ENCODE results near the gene MT4.
"Not testable (repeated sequence)": the region's sequence is repeated elsewhere in the genome, so short reads cannot be mapped to it uniquely, and the experiment has no call there.

MT4 gene

DNA sequence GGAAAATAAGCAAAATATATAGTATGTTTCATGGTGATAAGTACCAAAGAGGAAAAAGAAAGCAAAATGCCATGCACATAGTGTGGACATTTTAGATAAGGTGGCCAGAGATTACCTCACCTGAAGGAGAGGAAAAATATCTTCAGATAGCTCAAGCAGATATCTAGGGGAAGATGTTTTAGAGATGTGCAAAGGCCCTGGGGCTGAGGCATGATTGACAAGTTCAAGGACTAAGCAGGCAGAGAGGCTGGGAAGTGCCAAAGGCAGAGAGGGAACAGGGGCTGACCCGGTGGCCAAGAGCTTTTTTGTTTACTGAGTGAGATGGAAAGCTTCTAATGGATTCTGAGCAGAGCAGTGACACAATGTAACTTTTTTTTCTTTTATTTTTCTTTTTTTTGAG, 4.4 kb upstream of the MT4 start:
- DNase-seq: no peak

DNA sequence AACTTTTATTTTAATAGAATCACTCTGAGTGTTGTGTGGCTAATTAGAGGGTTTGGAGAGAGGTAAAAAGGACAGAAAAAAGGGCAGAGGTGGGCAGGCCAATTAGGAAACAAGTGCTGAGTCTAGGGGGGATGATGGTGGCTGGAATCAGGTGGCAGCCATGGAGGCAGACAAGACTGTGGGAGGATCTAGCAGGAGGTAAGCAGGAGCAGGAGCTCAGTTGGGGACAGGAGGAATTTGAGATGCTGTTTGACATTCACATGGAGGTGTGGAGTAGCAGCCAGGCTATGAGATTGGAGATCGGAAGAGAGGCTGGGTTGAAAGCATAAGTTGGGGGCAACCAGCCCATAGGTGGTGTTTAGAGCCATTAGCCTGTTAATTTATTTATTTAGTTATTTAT, 3.7 kb upstream of the MT4 start:
- no peak for DNase-seq

- DNase-seq: no peak
Measured at GRCh38 chr16:56569971-56570370, 5.1 kb downstream of the MT4 start.

DNA sequence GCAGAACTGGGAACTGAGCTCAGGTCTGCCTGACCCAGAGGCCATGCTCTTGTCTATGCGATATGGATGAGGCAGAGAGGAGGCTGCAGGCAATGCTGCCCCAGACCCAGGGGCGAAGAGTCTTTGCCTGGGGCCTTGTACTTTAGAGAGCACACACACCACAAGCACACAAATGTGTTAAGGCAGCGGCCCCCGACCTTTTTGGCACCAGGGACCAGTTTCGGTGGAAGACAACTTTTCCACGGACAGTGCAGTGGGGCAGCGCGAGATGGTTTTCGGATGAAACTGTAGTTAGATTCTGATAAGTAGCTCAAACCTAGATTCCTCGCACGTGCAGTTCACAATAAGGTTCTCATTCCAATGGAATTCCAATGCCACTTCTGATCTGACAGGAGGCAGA, 6.7 kb downstream of the MT4 start:
- DNase-seq: no peak

DNA sequence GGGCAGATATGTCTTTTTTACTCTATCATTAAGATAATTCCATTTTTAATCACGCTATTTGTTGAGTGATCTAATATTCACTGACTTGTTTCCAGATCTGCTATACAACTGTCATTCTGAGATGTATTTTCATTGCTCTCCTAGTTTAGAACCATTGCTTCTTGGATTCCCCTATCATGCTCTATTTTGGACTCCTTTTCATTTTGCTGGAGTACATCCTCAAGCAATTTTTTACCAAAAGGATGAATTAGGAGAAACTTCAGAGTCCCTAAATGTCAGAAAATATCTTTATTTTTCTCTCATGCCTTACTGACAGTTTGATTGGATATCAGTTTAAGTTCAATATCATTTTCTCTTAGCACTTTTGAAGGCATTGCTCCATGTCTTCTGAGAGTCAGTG, 9.8 kb downstream of the MT4 start:
- no peak for DNase-seq

DNA sequence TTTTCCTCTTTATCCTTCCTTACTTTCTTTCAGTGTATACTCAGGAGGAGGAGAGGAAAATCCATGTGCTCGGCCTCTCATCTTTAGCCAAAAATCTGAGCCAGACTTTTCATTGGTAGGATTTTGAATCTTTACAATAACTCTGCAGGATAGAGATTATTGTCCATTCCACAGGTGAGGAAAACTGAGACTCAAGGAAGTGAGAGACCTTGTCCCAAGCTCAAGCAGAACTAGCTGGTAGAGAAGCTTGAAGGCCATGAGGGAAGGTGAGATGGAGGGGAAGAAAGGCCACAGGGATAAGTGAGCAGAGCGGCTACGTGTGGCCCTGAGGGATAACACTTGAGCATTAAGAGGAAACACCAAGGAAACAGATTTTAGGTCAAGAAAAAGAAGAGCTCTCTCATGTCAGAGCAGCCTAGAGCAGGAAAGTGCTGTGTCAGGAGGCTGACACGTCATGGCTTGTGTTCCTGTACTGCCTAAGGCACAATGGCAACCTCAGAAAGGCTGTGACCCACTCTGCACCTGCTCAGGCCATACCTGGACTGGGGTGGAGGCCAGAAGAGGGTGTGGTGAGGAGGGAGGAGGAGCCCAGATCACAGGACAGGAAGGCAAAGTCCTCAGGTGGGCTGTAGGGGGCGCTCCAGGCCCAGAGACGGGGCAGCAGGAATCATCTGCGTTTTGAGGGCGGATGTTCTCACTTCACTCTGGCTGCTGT, 11.9 kb downstream of the MT4 start:
- DNase-seq: peak; percentile 80

- no peak for DNase-seq
Measured at GRCh38 chr16:56577300-56577625, 12.4 kb downstream of the MT4 start.

- no peak for DNase-seq
Measured at GRCh38 chr16:56580391-56581048, 15.6 kb downstream of the MT4 start.

DNA sequence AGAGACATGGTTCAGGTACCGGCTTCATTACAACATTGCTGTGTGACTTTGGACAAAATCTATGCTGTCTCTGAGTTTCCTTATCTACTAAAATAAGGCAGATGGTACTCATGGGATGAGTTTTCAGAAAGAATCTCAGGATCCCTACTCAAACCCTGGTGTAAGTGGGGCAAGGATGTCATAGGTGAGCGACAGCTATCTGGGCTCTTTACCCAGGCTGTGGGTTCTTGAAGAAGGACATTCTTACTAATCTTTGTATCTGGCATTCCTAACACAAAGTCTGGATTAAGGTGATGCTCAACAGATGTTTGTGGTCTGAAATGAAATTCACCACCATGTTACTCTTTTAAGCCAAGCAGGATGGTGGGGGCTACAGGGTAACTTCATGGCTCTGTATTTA, 18.0 kb downstream of the MT4 start:
- DNase-seq: not testable (repeated sequence)

- no peak for DNase-seq
Measured at GRCh38 chr16:56583351-56584168, 18.7 kb downstream of the MT4 start.

- DNase-seq: no peak
Measured at GRCh38 chr16:56584276-56584675, 19.4 kb downstream of the MT4 start.

GRCh38 chr16:56588781-56589140, 23.9 kb downstream of the MT4 start:
- no peak for DNase-seq

DNA sequence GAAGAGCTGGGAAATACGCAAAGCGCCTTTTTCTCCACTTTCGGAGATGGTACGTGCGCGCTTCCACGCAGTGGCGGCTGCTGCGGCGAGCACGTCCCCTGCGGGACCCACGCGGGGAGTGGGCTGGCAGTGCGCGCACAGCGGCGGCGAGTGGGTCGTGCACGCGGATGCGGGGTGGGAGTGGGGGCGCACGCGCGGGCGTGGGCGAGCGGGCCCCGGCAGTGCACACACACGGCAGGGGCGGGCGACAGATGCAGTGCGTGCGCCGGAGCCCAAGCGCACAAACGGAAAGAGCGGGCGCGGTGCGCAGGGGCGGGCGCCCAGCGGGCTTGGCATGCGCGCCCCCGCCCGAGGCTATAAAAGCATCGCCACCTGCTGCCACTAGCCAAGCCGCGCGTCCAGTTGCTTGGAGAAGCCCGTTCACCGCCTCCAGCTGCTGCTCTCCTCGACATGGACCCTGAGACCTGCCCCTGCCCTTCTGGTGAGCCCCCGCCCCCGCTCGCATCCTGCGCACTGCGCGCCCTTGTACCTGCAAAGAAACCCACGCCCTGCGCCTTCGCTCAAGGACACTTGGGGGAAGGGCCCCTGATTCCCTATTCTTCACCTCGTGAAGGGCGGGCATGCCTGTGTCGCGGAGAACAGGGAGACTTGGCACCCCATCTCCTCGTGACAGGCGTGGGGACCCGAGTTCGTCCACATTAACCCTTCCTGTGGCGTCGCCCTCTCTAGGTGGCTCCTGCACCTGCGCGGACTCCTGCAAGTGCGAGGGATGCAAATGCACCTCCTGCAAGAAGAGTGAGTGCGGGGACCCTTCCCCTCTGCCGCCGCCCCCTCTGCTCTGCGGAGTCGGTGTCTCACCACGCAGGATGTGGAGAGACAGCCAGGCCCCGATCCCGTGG, 24.5 kb downstream of the MT4 start, which contains the start of gene MT3:
TSS of gene MT3 (plus strand) at position 388 of the 899 bp plus-strand sequence. CDS start at position 451, 63 bp downstream.
- DNase-seq: peak; percentile 12

DNA sequence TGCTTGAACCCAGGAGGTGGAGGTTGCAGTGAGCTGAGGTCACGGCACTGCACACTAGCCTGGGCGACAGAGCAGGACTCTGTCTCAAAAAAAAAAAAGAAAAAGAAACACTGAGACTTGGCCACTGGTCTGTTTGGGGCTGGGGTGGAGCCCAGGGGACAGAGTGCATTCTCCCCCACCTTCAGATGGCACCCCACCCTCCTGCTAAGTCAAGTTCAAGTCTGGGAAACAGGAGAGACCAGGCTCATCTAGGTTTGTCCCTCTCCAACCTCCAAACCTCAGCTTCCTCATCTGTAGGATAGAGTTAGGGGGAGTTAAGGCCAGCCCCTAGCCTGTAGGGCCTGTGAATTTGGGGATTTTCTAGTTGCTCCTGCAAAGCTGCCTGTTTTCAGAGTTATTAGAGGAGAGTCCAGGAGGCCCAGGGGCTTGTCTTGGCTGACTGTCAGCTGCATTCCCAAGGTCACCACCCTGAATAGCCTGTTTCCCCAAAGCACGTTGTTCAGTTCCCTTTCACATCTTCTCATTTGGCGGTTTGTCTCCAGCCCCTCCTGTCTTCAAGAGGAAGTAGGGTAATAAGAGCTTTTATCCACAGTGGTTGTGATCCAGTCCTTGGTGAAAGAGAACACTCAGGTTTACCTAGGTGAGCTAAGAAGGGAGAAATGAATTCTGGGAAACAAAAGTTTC, 26.6 kb downstream of the MT4 start:
- DNase-seq: no peak

DNA sequence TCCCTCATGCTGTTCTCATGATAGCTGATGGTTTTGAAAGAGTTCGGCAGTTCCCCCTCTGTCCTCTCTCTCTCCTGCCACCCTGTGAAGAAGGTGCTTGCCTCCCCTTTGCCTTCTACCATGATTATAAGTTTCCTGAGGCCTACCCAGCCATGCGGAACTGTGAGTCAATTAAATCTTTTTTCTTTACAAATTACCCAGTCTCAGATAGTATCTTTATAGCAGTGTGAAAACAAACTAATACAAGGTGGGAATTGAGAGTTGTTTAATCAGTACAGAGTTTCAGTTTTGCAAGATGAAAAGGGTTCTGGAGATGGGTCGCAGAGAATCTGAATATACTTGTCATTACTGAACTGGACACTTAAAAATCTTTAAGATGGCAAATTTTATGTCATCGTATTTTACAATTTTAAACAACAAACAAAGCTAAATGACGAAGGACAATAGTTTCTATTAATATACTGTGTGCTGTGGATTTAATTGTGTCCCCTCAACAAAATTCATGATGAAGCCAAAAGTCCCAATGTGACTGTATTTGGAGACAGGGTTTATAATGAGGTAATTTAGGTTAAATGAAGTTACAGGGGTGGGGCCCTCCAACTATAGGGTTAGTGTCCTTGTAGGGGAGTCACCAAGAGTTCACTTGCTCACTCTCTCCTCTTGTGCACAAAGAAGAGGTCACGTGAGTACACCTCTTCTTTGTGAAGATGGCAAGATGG, 28.9 kb downstream of the MT4 start:
- no peak for DNase-seq

- no peak for DNase-seq
Measured at GRCh38 chr16:56594292-56594619, 29.4 kb downstream of the MT4 start.

- no peak for DNase-seq
Measured at GRCh38 chr16:56600398-56600999, 35.6 kb downstream of the MT4 start.

- DNase-seq: no peak
Measured at GRCh38 chr16:56601325-56601724, 36.5 kb downstream of the MT4 start.

DNA sequence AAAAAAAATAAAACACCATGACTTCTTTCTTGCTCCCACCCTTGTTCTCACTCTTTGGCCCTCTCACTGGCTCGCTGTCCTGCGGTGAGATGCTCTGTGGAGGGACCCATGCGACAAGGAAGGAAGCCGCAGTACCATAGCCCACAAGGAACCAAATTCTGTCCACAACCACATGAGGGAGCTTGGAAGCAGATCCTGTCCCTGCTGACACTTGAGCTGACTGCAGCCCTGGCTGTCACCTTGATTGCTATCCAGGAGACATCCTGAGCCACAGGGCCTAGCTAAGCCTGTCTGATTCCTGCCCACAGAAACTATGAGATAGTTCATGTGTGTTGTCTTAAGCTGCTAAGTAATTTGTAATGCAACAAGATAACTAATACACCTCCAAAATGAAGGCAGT, 38.7 kb downstream of the MT4 start:
- DNase-seq: no peak

GRCh38 chr16:56604966-56605365, 40.1 kb downstream of the MT4 start:
- no peak for DNase-seq

GRCh38 chr16:56605475-56605874, 40.6 kb downstream of the MT4 start:
- no peak for DNase-seq
